A673 (cell line): ENCODE results near the gene AGBL4. TPM values are rescaled to one million over a fixed set of nuclear protein-coding genes. Genes with fewer than 3 reads are reported as not detected.

Experiments
- BruUV-seq: library from RNA; stranded (reverse); fragments of 400-500 nt; replicated peaks from 2 replicates; lab custom pipeline; 2021; lab: Mats Ljungman, UMichigan
- CTCF ChIA-PET: fragments of 300-600 bp; sonication (Branson Sonifier 250); formaldehyde crosslinking; loops from one replicate; lab custom pipeline; 2022; ENCODE audit warnings: antibody characterized with exemption; lab: Charles Lee
- POLR2A ChIA-PET: fragments of 300-600 bp; sonication (Branson Sonifier 250); formaldehyde crosslinking; loops from one replicate; lab custom pipeline; 2022; ENCODE audit warnings: antibody characterized with exemption; ENCODE audit not compliant: low non-redundant PET; lab: Charles Lee
- DNase-seq: peaks from one replicate; pipeline ENCODE4 v3.0.0-alpha.2; 2015; ENCODE audit warnings: low spot score
- H3K27ac ChIP-seq: fragments of 200-600 bp; sonication (generic); 2 replicates; pipeline ENCODE4 v1.5.1; 2016; ENCODE audit warnings: mixed run types, low read depth, mild to moderate bottlenecking, mixed read lengths, antibody characterized with exemption, low read length; ENCODE audit not compliant: poor library complexity, severe bottlenecking
- H3K27me3 ChIP-seq: fragments of 200-600 bp; sonication (generic); replicated peaks from 2 replicates; pipeline ENCODE4 v1.6.1; 2017; ENCODE audit warnings: mixed run types, low read depth, mild to moderate bottlenecking, mixed read lengths, antibody characterized with exemption, low read length; ENCODE audit not compliant: insufficient read depth, poor library complexity
- H3K36me3 ChIP-seq: fragments of 200-600 bp; sonication (generic); 2 replicates; pipeline ENCODE4 v1.6.1; 2016; ENCODE audit warnings: mixed run types, mild to moderate bottlenecking, mixed read lengths, antibody characterized with exemption, low read length; ENCODE audit not compliant: insufficient read depth, poor library complexity, severe bottlenecking
- H3K4me1 ChIP-seq: fragments of 200-600 bp; sonication (generic); 2 replicates; pipeline ENCODE4 v1.6.1; 2017; ENCODE audit warnings: mixed run types, mild to moderate bottlenecking, mixed read lengths, antibody characterized with exemption, low read length; ENCODE audit not compliant: insufficient read depth, poor library complexity, severe bottlenecking
- H3K4me3 ChIP-seq: fragments of 200-600 bp; sonication (generic); 2 replicates; pipeline ENCODE4 v1.5.1; 2016; ENCODE audit warnings: low read depth, mixed run types, mild to moderate bottlenecking, mixed read lengths, low read length; ENCODE audit not compliant: poor library complexity, severe bottlenecking
- H3K9me3 ChIP-seq: fragments of 200-600 bp; sonication (generic); 2 replicates; pipeline ENCODE4 v1.6.1; 2016; ENCODE audit warnings: mixed run types, low read depth, mild to moderate bottlenecking, mixed read lengths, antibody characterized with exemption, low read length; ENCODE audit not compliant: poor library complexity, severe bottlenecking
- EZH2 ChIP-seq: fragments of 200-600 bp; sonication (generic); IDR thresholded peaks from 2 replicates; pipeline ENCODE4 v1.6.1; 2017; ENCODE audit warnings: borderline replicate concordance, low read depth, mild to moderate bottlenecking, mixed read lengths, antibody characterized with exemption, low read length; ENCODE audit not compliant: poor library complexity, severe bottlenecking
- intact Hi-C: fragments of 100-400 bp; cut with micrococcal nuclease; formaldehyde crosslinking; loops from one replicate; pipeline ENCODE4 v1.10.0; 2022; ENCODE audit not compliant: unreplicated experiment
- total RNA-seq: library from RNA; stranded (reverse); gene quantifications from 2 replicates; pipeline ENCODE4 v1.2.3, GENCODE V29; 2021
- TF ChIP-seq, protein P1 (sequence below): fragments of 300-800, 200-600 bp; sonication (generic); conservative IDR thresholded peaks from 2 replicates; pipeline ENCODE4 v1.5.1; 2017; ENCODE audit warnings: low read depth, mild to moderate bottlenecking, antibody characterized with exemption, low read length, moderate library complexity, mixed read lengths

Gene AGBL4
- total RNA-seq, 1 experiment from 2014 or later, result 0.32 TPM

DNA sequence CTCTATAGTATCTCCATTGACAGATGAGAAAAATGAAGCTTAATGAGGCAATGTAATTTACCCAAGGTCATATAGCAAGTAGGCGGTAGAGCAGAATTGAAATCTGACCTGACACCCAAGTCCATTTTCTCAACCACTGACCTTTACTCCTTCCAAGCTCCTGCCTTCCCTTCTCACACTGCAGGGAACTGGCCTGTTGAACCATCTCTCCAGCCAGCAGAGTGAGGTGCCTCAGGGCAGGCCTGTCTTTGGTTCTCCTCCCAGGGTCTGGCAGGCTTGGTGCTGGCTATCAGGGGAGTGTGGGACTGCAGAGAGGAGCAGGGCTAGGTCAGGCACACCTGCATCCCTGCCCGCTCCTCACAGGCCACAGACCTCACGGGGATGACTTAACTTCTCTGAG is 1373.9 kb downstream of the AGBL4 start:
- no TSS peak for BruUV-seq
- ChIA-PET CTCF (no interaction called here), POLR2A (no interaction called here)
- Histone ChIP-seq H3K27ac (no peak overlapping the region), H3K4me3 (no peak overlapping the region), H3K36me3 (no peaks in the 10 kb centered on the region), H3K27me3 (no peaks in the 10 kb centered on the region), H3K9me3 (no peaks in the 10 kb centered on the region), H3K4me1 (no peaks in the 10 kb centered on the region)
- TF ChIP-seq EZH2, result no peak
- TF ChIP-seq, protein P1, sequence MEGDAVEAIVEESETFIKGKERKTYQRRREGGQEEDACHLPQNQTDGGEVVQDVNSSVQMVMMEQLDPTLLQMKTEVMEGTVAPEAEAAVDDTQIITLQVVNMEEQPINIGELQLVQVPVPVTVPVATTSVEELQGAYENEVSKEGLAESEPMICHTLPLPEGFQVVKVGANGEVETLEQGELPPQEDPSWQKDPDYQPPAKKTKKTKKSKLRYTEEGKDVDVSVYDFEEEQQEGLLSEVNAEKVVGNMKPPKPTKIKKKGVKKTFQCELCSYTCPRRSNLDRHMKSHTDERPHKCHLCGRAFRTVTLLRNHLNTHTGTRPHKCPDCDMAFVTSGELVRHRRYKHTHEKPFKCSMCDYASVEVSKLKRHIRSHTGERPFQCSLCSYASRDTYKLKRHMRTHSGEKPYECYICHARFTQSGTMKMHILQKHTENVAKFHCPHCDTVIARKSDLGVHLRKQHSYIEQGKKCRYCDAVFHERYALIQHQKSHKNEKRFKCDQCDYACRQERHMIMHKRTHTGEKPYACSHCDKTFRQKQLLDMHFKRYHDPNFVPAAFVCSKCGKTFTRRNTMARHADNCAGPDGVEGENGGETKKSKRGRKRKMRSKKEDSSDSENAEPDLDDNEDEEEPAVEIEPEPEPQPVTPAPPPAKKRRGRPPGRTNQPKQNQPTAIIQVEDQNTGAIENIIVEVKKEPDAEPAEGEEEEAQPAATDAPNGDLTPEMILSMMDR, result no peak
- intact Hi-C loops, result no loop called here
- DNase-seq, result no peak

DNA sequence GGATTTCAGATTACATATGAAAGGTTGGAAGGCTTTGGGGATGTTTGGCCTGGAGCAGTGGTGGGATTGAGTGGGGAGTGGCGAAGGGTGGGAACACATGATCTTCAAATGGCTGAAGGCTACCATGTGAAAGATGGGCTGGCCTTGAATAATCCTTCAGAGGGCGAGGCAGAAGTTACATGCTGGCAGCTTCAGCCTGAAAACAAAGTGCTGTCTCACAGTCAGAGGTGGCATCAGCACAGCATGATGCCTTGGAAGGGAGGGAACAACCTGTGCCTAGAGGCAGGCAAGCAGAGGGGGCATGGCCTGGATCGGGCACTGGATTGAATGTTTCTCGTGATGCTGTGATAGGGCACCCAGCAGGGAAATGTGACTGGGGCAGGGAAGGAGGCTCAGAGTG is 1377.9 kb downstream of the AGBL4 start:
- no peak overlapping the region for H3K4me3 ChIP-seq
- no peaks in the 10 kb centered on the region for H3K9me3 ChIP-seq
- TF ChIP-seq, protein P1, result no peak
- TF ChIP-seq EZH2, result no peak
- H3K27ac ChIP-seq, result no peak overlapping the region
- peaks cover 8% of the 10 kb centered on the region for H3K27me3 ChIP-seq
- H3K36me3 ChIP-seq, result no peaks in the 10 kb centered on the region
- ChIA-PET CTCF (no interaction called here), POLR2A (no interaction called here)
- H3K4me1 ChIP-seq, result no peaks in the 10 kb centered on the region
- no TSS peak for BruUV-seq
- no peak for DNase-seq
- intact Hi-C loops, result no loop called here

DNA sequence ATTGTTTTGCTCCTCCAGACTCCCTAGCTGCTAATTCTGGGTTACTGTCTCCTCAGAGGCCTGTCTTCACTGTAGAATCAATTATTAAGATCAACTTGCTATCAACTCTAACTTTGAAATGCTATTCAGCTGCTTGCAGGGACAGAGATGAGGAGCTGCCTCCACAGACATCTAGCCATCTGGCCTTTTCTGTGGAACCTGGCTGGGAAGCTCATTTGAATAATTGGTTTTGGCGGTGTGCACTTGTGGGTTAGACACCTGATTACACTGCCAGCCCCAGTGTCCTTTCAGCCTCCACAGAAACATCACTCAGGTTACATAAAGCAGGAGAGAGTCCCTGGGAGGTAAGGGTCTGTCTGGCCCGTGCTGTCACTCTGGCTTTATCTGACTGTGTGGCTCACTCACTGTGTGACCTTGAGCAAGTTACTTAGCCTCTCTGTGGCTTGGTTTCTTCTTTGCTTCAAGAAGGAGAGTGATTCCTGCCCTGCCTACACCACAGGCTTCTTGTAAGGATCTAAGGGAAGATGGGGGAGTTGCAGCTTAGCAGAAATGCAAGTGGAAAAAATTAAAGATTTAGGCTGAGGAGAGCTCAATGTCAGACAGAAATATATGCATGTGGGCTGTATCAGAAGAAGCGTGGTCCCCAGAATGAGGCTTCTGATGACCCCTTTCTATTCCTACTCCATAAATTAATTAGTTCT is 1378.7 kb downstream of the AGBL4 start:
- Histone ChIP-seq H3K9me3 (no peaks in the 10 kb centered on the region), H3K27ac (no peak overlapping the region)

More for the DNA sequence above, 1378.7 kb downstream of the AGBL4 start:
- Histone ChIP-seq H3K36me3 (no peaks in the 10 kb centered on the region), H3K4me3 (no peak overlapping the region), H3K27me3 (peaks cover 8% of the 10 kb centered on the region), H3K4me1 (no peaks in the 10 kb centered on the region)
- TF ChIP-seq EZH2, result no peak
- TF ChIP-seq, protein P1, result no peak
- ChIA-PET CTCF (no interaction called here), POLR2A (no interaction called here)
- intact Hi-C loops, result no loop called here
- no peak for DNase-seq
- BruUV-seq, result no TSS peak
